MCF 10A (cell line): ENCODE measurements around the gene SUPT4H1. TPM values are rescaled to one million over a fixed set of nuclear protein-coding genes. Genes with fewer than 3 reads are reported as not detected.
A peak's percentile ranks its signal among the peaks of the same experiment; 100 is the strongest.

Source experiments
- BruUV-seq: library from RNA; stranded (reverse); fragments of 400-500 nt; replicated peaks from 2 replicates; lab custom pipeline; 2021; lab: Mats Ljungman, UMichigan
- CTCF ChIA-PET: fragments of 300-600 bp; sonication (Branson Sonifier 250); formaldehyde crosslinking; extraction: SDS; loops from one replicate; lab custom pipeline; 2021; ENCODE audit warnings: antibody characterized with exemption, inconsistent platforms; lab: Yijun Ruan, JAX
- POLR2A ChIA-PET: fragments of 300-600, 350-650 bp; sonication (Branson Sonifier 250); formaldehyde crosslinking; extraction: SDS; loops from one replicate; lab custom pipeline; 2020; ENCODE audit warnings: antibody characterized with exemption, inconsistent platforms; lab: Yijun Ruan, JAX
- DNase-seq: peaks from one replicate; pipeline ENCODE4 v3.0.0-alpha.2; 2018; ENCODE audit not compliant: unreplicated experiment
- H3K27ac Mint-ChIP-seq: one replicate; pipeline ENCODE4 v1.8.0; 2022; ENCODE audit warnings: mild to moderate bottlenecking, low read depth, mixed read lengths; ENCODE audit not compliant: unreplicated experiment
- H3K27me3 Mint-ChIP-seq: one replicate; pipeline ENCODE4 v1.8.0; 2022; ENCODE audit warnings: mixed read lengths; ENCODE audit not compliant: insufficient read depth, unreplicated experiment
- H3K36me3 Mint-ChIP-seq: one replicate; pipeline ENCODE4 v1.8.0; 2022; ENCODE audit warnings: mild to moderate bottlenecking, moderate library complexity, mixed read lengths; ENCODE audit not compliant: insufficient read depth, unreplicated experiment
- H3K4me1 Mint-ChIP-seq: one replicate; pipeline ENCODE4 v1.8.0; 2022; ENCODE audit warnings: mixed read lengths; ENCODE audit not compliant: insufficient read depth, unreplicated experiment
- H3K4me3 Mint-ChIP-seq: one replicate; pipeline ENCODE4 v1.8.0; 2022; ENCODE audit warnings: mild to moderate bottlenecking, moderate library complexity, mixed read lengths; ENCODE audit not compliant: unreplicated experiment
- H3K9me3 Mint-ChIP-seq: one replicate; pipeline ENCODE4 v1.8.0; 2022; ENCODE audit warnings: mixed read lengths; ENCODE audit not compliant: unreplicated experiment
- intact Hi-C: fragments of 100-400 bp; cut with micrococcal nuclease; formaldehyde crosslinking; loops from 2 replicates; pipeline ENCODE4 v1.14.1; 2022
- total RNA-seq: library from RNA; stranded (reverse); gene quantifications from 2 replicates; pipeline ENCODE4 v1.2.3, GENCODE V29; 2022
- TF ChIP-seq, protein P1 (sequence below): fragments of 200-600 bp; IDR thresholded peaks from one replicate; pipeline ENCODE4 v1.8.0; 2022; ENCODE audit warnings: antibody characterized with exemption, mild to moderate bottlenecking; ENCODE audit not compliant: unreplicated experiment

The SUPT4H1 gene
- total RNA-seq, 1 experiment from 2014 or later, result 63.4 TPM

DNA sequence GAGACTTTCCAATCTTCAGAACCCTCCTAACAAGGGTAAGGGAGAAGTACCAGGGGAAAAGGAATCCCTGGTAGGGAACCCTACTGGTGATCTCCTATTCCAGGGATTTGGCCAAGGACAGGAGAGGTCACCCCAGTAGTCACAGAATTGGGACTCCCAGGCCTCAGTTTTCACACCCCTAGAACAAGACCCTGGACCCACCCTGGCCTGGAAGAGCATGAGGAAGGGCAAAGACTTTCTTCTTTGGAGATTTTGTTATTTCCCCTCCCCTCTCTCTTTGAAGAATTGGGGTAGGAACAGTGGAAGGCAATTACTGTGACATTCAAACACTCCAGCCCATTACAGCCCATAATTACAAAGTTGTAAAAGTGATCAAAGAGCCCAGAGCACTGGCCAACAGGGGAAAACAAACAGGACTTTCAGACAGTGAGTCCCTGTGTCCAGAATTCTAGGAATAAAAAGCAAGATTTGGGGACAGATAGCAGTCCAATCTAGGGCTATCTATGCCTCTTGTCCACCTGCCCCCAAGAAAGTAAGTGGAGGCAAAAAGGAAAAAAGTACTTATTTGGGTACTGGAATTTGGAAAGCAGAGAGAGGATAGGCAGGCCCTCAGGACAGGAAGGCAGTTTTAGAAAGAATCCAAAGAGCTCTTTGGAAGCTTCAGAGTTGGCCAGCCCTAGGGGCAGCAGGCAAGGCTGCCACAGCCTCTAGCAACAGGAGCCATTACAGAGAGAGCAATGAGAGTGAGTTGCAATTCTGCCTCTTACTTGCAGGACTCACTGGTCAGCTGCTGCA, 13.4 kb upstream of the SUPT4H1 start:
- TF ChIP-seq, protein P1, sequence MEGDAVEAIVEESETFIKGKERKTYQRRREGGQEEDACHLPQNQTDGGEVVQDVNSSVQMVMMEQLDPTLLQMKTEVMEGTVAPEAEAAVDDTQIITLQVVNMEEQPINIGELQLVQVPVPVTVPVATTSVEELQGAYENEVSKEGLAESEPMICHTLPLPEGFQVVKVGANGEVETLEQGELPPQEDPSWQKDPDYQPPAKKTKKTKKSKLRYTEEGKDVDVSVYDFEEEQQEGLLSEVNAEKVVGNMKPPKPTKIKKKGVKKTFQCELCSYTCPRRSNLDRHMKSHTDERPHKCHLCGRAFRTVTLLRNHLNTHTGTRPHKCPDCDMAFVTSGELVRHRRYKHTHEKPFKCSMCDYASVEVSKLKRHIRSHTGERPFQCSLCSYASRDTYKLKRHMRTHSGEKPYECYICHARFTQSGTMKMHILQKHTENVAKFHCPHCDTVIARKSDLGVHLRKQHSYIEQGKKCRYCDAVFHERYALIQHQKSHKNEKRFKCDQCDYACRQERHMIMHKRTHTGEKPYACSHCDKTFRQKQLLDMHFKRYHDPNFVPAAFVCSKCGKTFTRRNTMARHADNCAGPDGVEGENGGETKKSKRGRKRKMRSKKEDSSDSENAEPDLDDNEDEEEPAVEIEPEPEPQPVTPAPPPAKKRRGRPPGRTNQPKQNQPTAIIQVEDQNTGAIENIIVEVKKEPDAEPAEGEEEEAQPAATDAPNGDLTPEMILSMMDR, result no peak
- no peak for DNase-seq
- Mint-ChIP-seq H3K27ac (no peak overlapping the region), H3K9me3 (no peaks in the 10 kb centered on the region), H3K36me3 (peaks cover 24% of the 10 kb centered on the region), H3K4me1 (peaks cover 11% of the 10 kb centered on the region), H3K4me3 (no peak overlapping the region), H3K27me3 (no peaks in the 10 kb centered on the region)
- ChIA-PET CTCF (interaction anchor here (1.0 to 1.6 kb wide), 2 partner anchors 7 to 49 kb away, joined by 4 to 5 read pairs; no protein-coding TSS in a partner anchor), POLR2A (interaction anchor here (1.3 to 5.7 kb wide), 5 partner anchors 13 to 52 kb away, joined by 4 to 50 read pairs (median 13); partner anchors contain the start of genes RNF43 and SUPT4H1)
- intact Hi-C loops, result no loop called here
- no TSS peak for BruUV-seq

DNA sequence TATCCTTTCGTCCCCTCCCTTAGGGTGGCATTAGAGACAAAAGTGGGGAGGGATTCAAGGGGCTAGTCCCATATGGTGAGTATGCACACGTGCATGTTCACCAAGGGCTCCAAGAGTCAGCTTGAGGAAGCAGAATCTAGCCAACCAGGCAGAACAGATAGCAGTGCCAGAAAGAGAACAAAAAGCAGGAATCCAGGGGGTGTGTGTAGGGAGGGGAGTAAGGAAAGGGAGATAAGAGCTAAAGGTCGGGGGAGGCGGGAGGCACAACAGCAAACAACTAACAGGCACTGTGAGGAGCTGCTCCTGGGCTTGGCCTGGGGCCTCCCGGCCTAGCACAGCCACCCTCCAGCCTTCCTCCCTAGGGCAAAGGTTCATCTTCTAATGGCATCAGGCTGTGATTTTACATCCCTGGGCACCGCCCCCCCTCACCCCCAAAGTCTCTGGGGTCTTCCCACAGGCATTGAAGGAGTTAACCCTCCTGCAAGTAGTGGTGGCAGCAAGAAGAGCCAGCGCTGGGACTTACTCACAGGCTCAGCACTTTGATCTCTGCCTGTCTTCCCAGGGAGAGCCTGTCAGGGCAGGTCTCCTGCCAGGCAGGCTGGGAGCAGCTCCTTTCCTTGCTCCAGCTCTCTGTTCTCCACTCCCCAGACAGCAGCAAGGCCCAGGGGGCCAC, 12.4 kb upstream of the SUPT4H1 start:
- Mint-ChIP-seq H3K4me3 (no peak overlapping the region), H3K36me3 (peaks cover 31% of the 10 kb centered on the region), H3K27me3 (no peaks in the 10 kb centered on the region), H3K9me3 (no peaks in the 10 kb centered on the region), H3K4me1 (peaks cover 8% of the 10 kb centered on the region), H3K27ac (no peak overlapping the region)
- TF ChIP-seq, protein P1, result no peak
- POLR2A ChIA-PET, result interaction anchor here (1.1 to 5.7 kb wide), 5 partner anchors 9 to 53 kb away, joined by 3 to 50 read pairs (median 13); partner anchors contain the start of genes RNF43 and SUPT4H1
- BruUV-seq, result no TSS peak
- DNase-seq, result peak; percentile 15
- intact Hi-C loops, result no loop called here
- CTCF ChIA-PET, result interaction anchor here (0.6 to 1.6 kb wide), 5 partner anchors 8 to 53 kb away, joined by 3 to 10 read pairs (median 5); partner anchors contain the start of gene RNF43

DNA sequence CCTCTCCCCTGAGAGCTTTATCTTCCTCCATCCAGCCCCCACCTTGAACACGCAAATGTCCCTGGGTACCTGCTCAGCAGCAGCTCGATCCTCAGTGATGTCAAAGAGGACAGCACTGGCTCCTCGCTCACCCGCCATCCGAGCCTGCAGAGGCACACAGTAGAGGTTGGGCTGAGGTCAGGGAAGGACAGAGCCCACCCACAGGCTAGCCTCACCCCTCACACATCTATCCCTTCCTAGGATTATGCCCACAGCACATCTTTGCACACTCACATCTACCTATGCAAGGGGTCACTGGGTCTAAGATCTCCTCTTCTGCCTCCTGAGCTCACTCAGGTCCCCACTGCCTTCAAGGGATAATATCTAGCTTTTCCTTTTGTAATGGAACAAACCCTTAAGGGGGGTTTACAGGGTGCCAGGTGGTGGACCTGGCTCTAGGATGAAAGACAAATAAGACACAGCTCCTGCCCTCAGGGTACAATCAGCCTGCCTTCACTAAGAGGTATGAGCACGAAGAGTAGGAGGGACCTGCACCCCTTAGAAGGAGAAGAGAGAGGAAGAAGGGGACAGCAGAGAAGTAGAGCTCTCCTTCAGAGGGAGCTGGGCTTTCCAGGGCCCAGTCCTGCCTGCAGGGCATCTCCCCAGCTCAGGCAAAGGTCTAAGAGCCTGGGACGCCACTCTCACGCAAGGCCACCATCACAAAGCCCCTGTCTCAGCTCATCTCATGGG, 11.6 kb upstream of the SUPT4H1 start:
- DNase-seq, result no peak
- Mint-ChIP-seq H3K27ac (no peak overlapping the region), H3K36me3 (peaks cover 31% of the 10 kb centered on the region), H3K27me3 (no peaks in the 10 kb centered on the region), H3K4me3 (no peak overlapping the region), H3K4me1 (peaks cover 5% of the 10 kb centered on the region), H3K9me3 (no peaks in the 10 kb centered on the region)
- TF ChIP-seq, protein P1, result no peak
- ChIA-PET CTCF (interaction anchor here (0.7 to 1.6 kb wide), 4 partner anchors 9 to 54 kb away, joined by 3 to 10 read pairs (median 4); partner anchors contain the start of gene RNF43), POLR2A (interaction anchor here (0.5 to 5.7 kb wide), 8 partner anchors 8 to 640 kb away, joined by 3 to 50 read pairs (median 6); partner anchors contain the start of genes RNF43 and SUPT4H1)
- intact Hi-C loops, result no loop called here
- BruUV-seq, result no TSS peak
